ENCODE results near the gene RHOT2.

GRCh38 chr16:674968-675883, 7.3 kb downstream of the RHOT2 start, which contains the start of gene RHBDL1:
- 0 out of 2 replicates have a peak, but pooled peaks have one; percentile 26 for TF ChIP-seq POLR2AphosphoS5 (IDR thresholded peaks at IDR 0.05; ENCODE audit: control insufficient read depth, insufficient read depth, low read depth, low read length)
- peak; percentile 66 to 70; a peak in 3 of 4 replicates for TF ChIP-seq SIN3A (IDR thresholded peaks at IDR 0.05; ENCODE audit: borderline replicate concordance in 2 of 2, control insufficient read depth in 1 of 2, low read depth in 2 of 2, low read length in 2 of 2)
- TF ChIP-seq FOXK2 (conservative IDR thresholded peaks at IDR 0.05 in 1 of 2, IDR thresholded peaks at IDR 0.05 in 1 of 2; ENCODE audit: low read depth in 2 of 2) = peak; percentile 57 to 77; a peak in 2 of 4 replicates
- no peak for TF ChIP-seq EHMT2 (IDR thresholded peaks at IDR 0.05)
- TF ChIP-seq REST (IDR thresholded peaks at IDR 0.05; ENCODE audit: borderline replicate concordance) = peak; percentile 45
- 0 out of 2 replicates have a peak, but pooled peaks have one; percentile 55 for TF ChIP-seq REST (CRISPR knock-in tag; IDR thresholded peaks at IDR 0.05; ENCODE audit: low read depth)
- TF ChIP-seq PRMT5 (CRISPR knock-in tag; IDR thresholded peaks at IDR 0.05) = no peak
- TF ChIP-seq MLLT1 (IDR thresholded peaks at IDR 0.05) = peak in 1 of 2 experiments; percentile 32; a peak in 1 of 4 replicates

Data from K562 (cell line).